GM12891 (cell line): ENCODE data around the gene IGFBP5.

Source experiments
- POLR2A ChIP-seq: IDR thresholded peaks from 2 replicates; pipeline ENCODE4 v1.6.1; 2011; ENCODE audit warnings: low read depth, low read length, control low read depth
- POLR2AphosphoS5 ChIP-seq: IDR thresholded peaks from 2 replicates; pipeline ENCODE4 v1.6.1; 2011; ENCODE audit warnings: low read depth, low read length, control low read depth

- TF ChIP-seq POLR2AphosphoS5 (no peak), POLR2A (no peak)
These were observed 41.0 kb upstream of the IGFBP5 start for GRCh38 chr2:216736326-216736725.
